ENCODE data around the gene C18orf32.

GRCh38 chr18:49500201-49500921 is 13.3 kb upstream of the C18orf32 start:
- TF ChIP-seq POLR2A (IDR thresholded peaks at IDR 0.05) = no peak
- TF ChIP-seq CTCF (IDR thresholded peaks at IDR 0.05) = no peak

Measured in right lobe of liver (tissue), 4 donors.